ENCODE measurements around the gene HSPBAP1.

DNA sequence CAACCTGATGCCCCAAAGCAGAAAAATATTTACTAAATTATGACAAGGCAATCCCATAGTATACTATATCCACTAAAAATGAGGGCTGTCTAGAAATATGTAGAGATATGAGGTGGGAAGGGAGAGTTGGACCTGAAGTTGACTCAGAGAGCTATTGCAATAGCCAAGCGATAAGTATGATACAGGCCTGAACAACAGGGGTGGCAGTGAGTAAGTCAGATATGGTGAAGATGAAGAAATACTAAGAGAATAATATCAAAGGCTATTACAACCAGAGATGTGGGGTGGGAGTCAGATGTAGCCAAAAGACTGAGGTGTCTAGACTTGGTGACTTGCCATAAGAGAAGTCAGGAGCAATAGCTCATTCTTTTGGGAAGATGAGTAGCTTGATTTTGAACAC lies 9.2 kb downstream of the HSPBAP1 start:
- TF ChIP-seq, protein P1, sequence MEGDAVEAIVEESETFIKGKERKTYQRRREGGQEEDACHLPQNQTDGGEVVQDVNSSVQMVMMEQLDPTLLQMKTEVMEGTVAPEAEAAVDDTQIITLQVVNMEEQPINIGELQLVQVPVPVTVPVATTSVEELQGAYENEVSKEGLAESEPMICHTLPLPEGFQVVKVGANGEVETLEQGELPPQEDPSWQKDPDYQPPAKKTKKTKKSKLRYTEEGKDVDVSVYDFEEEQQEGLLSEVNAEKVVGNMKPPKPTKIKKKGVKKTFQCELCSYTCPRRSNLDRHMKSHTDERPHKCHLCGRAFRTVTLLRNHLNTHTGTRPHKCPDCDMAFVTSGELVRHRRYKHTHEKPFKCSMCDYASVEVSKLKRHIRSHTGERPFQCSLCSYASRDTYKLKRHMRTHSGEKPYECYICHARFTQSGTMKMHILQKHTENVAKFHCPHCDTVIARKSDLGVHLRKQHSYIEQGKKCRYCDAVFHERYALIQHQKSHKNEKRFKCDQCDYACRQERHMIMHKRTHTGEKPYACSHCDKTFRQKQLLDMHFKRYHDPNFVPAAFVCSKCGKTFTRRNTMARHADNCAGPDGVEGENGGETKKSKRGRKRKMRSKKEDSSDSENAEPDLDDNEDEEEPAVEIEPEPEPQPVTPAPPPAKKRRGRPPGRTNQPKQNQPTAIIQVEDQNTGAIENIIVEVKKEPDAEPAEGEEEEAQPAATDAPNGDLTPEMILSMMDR (IDR thresholded peaks at IDR 0.05), result no peak
- TF ChIP-seq POLR2AphosphoS5 (IDR thresholded peaks at IDR 0.05) (no peak), POLR2A (IDR thresholded peaks at IDR 0.05) (no peak)
